ENCODE measurements around the gene COL13A1.

The COL13A1 gene

GRCh38 chr10:69786791-69787190 is 14.9 kb upstream of the COL13A1 start:
- Histone ChIP-seq H3K9ac (no peak overlapping the region; a peak in 1 of 22 replicates), H3K27ac (no peak overlapping the region), H3K9me3 (replicated peaks in 1 of 11) (0 out of 22 replicates have a peak, but pooled peaks cover 0 to 5% (median 0%) of the 10 kb centered on the region in 11 experiments), H4K20me1 (no peaks in the 10 kb centered on the region), H3K4me1 (no peaks in the 10 kb centered on the region; a peak in 1 of 20 replicates), H3K27me3 (no peaks in the 10 kb centered on the region), H3K4me3 (no peak overlapping the region), H3K36me3 (no peaks in the 10 kb centered on the region), H3K4me2 (no peak overlapping the region)
- no peak for TF ChIP-seq Cebpa-rat (IDR thresholded peaks at IDR 0.05)

- Histone ChIP-seq H4K20me1 (no peaks in the 10 kb centered on the region), H3K4me1 (no peaks in the 10 kb centered on the region; a peak in 1 of 20 replicates), H3K36me3 (no peaks in the 10 kb centered on the region), H3K9me3 (replicated peaks in 1 of 11) (0 out of 22 replicates have a peak, but pooled peaks cover 0 to 5% (median 0%) of the 10 kb centered on the region in 11 experiments), H3K4me2 (no peak overlapping the region), H3K9ac (no peak overlapping the region), H3K27ac (no peak overlapping the region), H3K4me3 (no peak overlapping the region), H3K27me3 (no peaks in the 10 kb centered on the region)
- TF ChIP-seq Cebpa-rat (IDR thresholded peaks at IDR 0.05) = no peak
Measured at GRCh38 chr10:69787681-69788080, 14.0 kb upstream of the COL13A1 start.

GRCh38 chr10:69789164-69789576 is 12.5 kb upstream of the COL13A1 start:
- Histone ChIP-seq H3K36me3 (no peaks in the 10 kb centered on the region), H3K27ac (no peak overlapping the region), H3K27me3 (no peaks in the 10 kb centered on the region), H3K4me3 (no peak overlapping the region), H3K9me3 (replicated peaks in 1 of 11) (peaks cover 0 to 5% (median 0%) of the 10 kb centered on the region in 11 experiments; a peak in 4 of 22 replicates), H3K4me2 (no peak overlapping the region), H4K20me1 (no peaks in the 10 kb centered on the region), H3K9ac (no peak overlapping the region), H3K4me1 (no peaks in the 10 kb centered on the region; a peak in 1 of 20 replicates)
- TF ChIP-seq Cebpa-rat (IDR thresholded peaks at IDR 0.05) = no peak

- no peak for TF ChIP-seq Cebpa-rat (IDR thresholded peaks at IDR 0.05)
Measured at GRCh38 chr10:69791812-69792211, 9.9 kb upstream of the COL13A1 start.

GRCh38 chr10:69792341-69792740 is 9.4 kb upstream of the COL13A1 start:
- Histone ChIP-seq H3K4me1 (no peaks in the 10 kb centered on the region; a peak in 1 of 20 replicates), H3K9ac (no peak overlapping the region), H3K4me2 (no peak overlapping the region), H3K27me3 (no peaks in the 10 kb centered on the region), H4K20me1 (no peaks in the 10 kb centered on the region), H3K36me3 (no peaks in the 10 kb centered on the region), H3K9me3 (replicated peaks in 1 of 11) (peaks cover 15 to 28% (median 23%) of the 10 kb centered on the region in 11 experiments), H3K27ac (no peak overlapping the region), H3K4me3 (no peak overlapping the region)
- TF ChIP-seq Cebpa-rat (IDR thresholded peaks at IDR 0.05) = no peak

More at GRCh38 chr10:69791812-69792211, 9.9 kb upstream of the COL13A1 start:
- no peaks in the 10 kb centered on the region for H3K27me3 ChIP-seq
- H3K4me2 ChIP-seq = no peak overlapping the region
- H3K9ac ChIP-seq = no peak overlapping the region
- H3K4me1 ChIP-seq = no peaks in the 10 kb centered on the region; a peak in 1 of 20 replicates
- no peaks in the 10 kb centered on the region for H3K36me3 ChIP-seq
- H4K20me1 ChIP-seq = no peaks in the 10 kb centered on the region
- no peak overlapping the region for H3K4me3 ChIP-seq
- H3K27ac ChIP-seq = no peak overlapping the region
- peaks cover 15 to 28% (median 23%) of the 10 kb centered on the region in 11 experiments for H3K9me3 ChIP-seq (replicated peaks in 1 of 11)

- no peak overlapping the region for H3K4me3 ChIP-seq
- H3K9me3 ChIP-seq (replicated peaks in 1 of 11) = peaks cover 15 to 28% (median 23%) of the 10 kb centered on the region in 11 experiments
- H3K27me3 ChIP-seq = peaks cover 0 to 9% (median 0%) of the 10 kb centered on the region in 11 experiments; a peak in 4 of 22 replicates
- no peak overlapping the region for H3K27ac ChIP-seq
- H3K9ac ChIP-seq = no peak overlapping the region
- no peak for TF ChIP-seq Cebpa-rat (IDR thresholded peaks at IDR 0.05)
- H4K20me1 ChIP-seq = peaks cover 0 to 6% (median 0%) of the 10 kb centered on the region in 11 experiments; a peak in 2 of 22 replicates
- no peaks in the 10 kb centered on the region for H3K4me1 ChIP-seq
- no peak overlapping the region for H3K4me2 ChIP-seq
- H3K36me3 ChIP-seq = no peaks in the 10 kb centered on the region
Measured at GRCh38 chr10:69794673-69795072, 7.0 kb upstream of the COL13A1 start.

- Histone ChIP-seq H3K4me2 (no peak overlapping the region), H3K27ac (no peak overlapping the region), H4K20me1 (peaks cover 0 to 6% (median 0%) of the 10 kb centered on the region in 11 experiments; a peak in 2 of 22 replicates), H3K36me3 (no peaks in the 10 kb centered on the region), H3K9ac (no peak overlapping the region), H3K4me3 (no peak overlapping the region), H3K9me3 (replicated peaks in 1 of 11) (peaks cover 15 to 28% (median 23%) of the 10 kb centered on the region in 11 experiments), H3K4me1 (peaks cover 0 to 4% (median 0%) of the 10 kb centered on the region in 10 experiments; a peak in 2 of 20 replicates), H3K27me3 (peaks cover 0 to 16% (median 3%) of the 10 kb centered on the region in 11 experiments; a peak in 12 of 22 replicates)
- no peak for TF ChIP-seq Cebpa-rat (IDR thresholded peaks at IDR 0.05)
Measured at GRCh38 chr10:69795242-69795934, 6.3 kb upstream of the COL13A1 start.

GRCh38 chr10:69797959-69798358 is 3.7 kb upstream of the COL13A1 start:
- H3K4me2 ChIP-seq = no peak overlapping the region
- peaks cover 23 to 42% (median 29%) of the 10 kb centered on the region in 11 experiments for H3K27me3 ChIP-seq
- peaks cover 15 to 28% (median 23%) of the 10 kb centered on the region in 11 experiments for H3K9me3 ChIP-seq (replicated peaks in 1 of 11)
- no peak overlapping the region for H3K9ac ChIP-seq
- H3K4me1 ChIP-seq = peaks cover 4 to 24% (median 19%) of the 10 kb centered on the region in 10 experiments; a peak in 19 of 20 replicates
- TF ChIP-seq Cebpa-rat (IDR thresholded peaks at IDR 0.05) = no peak
- no peak overlapping the region for H3K27ac ChIP-seq
- no peaks in the 10 kb centered on the region for H3K36me3 ChIP-seq
- peaks cover 0 to 29% (median 9%) of the 10 kb centered on the region in 11 experiments; a peak in 14 of 22 replicates for H4K20me1 ChIP-seq
- no peak overlapping the region for H3K4me3 ChIP-seq

GRCh38 chr10:69800109-69800508 is 1.6 kb upstream of the COL13A1 start:
- TF ChIP-seq Cebpa-rat (IDR thresholded peaks at IDR 0.05) = no peak
- Histone ChIP-seq H3K4me1 (peaks cover 4 to 26% (median 21%) of the 10 kb centered on the region in 10 experiments; a peak in 19 of 20 replicates), H3K27me3 (peaks cover 41 to 58% (median 50%) of the 10 kb centered on the region in 11 experiments), H3K4me2 (no peak overlapping the region), H4K20me1 (peaks cover 0 to 42% (median 16%) of the 10 kb centered on the region in 11 experiments; a peak in 15 of 22 replicates), H3K36me3 (no peaks in the 10 kb centered on the region), H3K9me3 (replicated peaks in 1 of 11) (peaks cover 11 to 18% (median 13%) of the 10 kb centered on the region in 11 experiments), H3K9ac (no peak overlapping the region), H3K27ac (no peak overlapping the region), H3K4me3 (no peak overlapping the region)
